OCI-LY3 (cell line): Measurements from ENCODE around the gene AGAP1.

Experiments used
- H2AFZ ChIP-seq: fragments of 200-600, 300-600 bp; shearing (Covaris generic); 2 replicates; pipeline ENCODE4 v1.6.0; 2014; ENCODE audit warnings: antibody characterized with exemption, low read depth, low read length
- H3K27ac ChIP-seq: fragments of 200-600, 300-600 bp; sonication (generic); 2 replicates; pipeline ENCODE4 v1.5.1; 2014; ENCODE audit warnings: mild to moderate bottlenecking, low read length, moderate library complexity, mixed read lengths
- H3K27me3 ChIP-seq: fragments of 200-600, 300-600 bp; sonication (generic); 2 replicates; pipeline ENCODE4 v1.6.1; 2014; ENCODE audit warnings: low read depth, low read length, mixed read lengths
- H3K36me3 ChIP-seq: fragments of 200-600, 300-600 bp; sonication (generic); replicated peaks from 2 replicates; pipeline ENCODE3; 2014; ENCODE audit warnings: low read depth, low read length, mixed read lengths
- H3K4me1 ChIP-seq: fragments of 300-600, 200-600 bp; sonication (generic); 2 replicates; pipeline ENCODE4 v1.6.1; 2014; ENCODE audit warnings: low read length, mixed read lengths
- H3K4me2 ChIP-seq: fragments of 200-600, 300-600 bp; sonication (generic); 2 replicates; pipeline ENCODE4 v1.6.1; 2014; ENCODE audit warnings: low read length, mixed read lengths
- H3K4me3 ChIP-seq: fragments of 300-600, 200-600 bp; sonication (generic); 2 replicates; pipeline ENCODE4 v1.5.1; 2014; ENCODE audit warnings: antibody characterized with exemption, mild to moderate bottlenecking, low read length, moderate library complexity
- H3K79me2 ChIP-seq: fragments of 300-600, 200-600 bp; shearing (Covaris generic); 2 replicates; pipeline ENCODE4 v1.6.1; 2014; ENCODE audit warnings: mild to moderate bottlenecking, low read length, mixed read lengths
- H3K9ac ChIP-seq: fragments of 300-600, 200-600 bp; shearing (Covaris generic); 2 replicates; pipeline ENCODE4 v1.6.0; 2014; ENCODE audit warnings: mild to moderate bottlenecking, low read length, moderate library complexity
- H3K9me3 ChIP-seq: fragments of 200-600, 300-600 bp; shearing (Covaris generic); 2 replicates; pipeline ENCODE4 v1.6.1; 2014; ENCODE audit warnings: low read length, mixed read lengths; ENCODE audit not compliant: insufficient read depth
- H4K20me1 ChIP-seq: fragments of 200-600, 300-600 bp; sonication (generic); 2 replicates; pipeline ENCODE4 v1.6.1; 2016; ENCODE audit warnings: low read length, mixed read lengths; ENCODE audit not compliant: insufficient read depth
- CTCF ChIP-seq: fragments of 200-600, 300-600 bp; sonication (generic); IDR thresholded peaks from 2 replicates; pipeline ENCODE4 v1.5.1; 2014; ENCODE audit warnings: antibody characterized with exemption, low read length, low read depth
- EZH2phosphoT487 ChIP-seq: fragments of 200-600 bp; shearing (Covaris generic); IDR thresholded peaks from 2 replicates; pipeline ENCODE4 v1.6.1; 2018; ENCODE audit warnings: antibody characterized with exemption, mixed run types, low read depth

Gene AGAP1

GRCh38 chr2:235494716-235495372 is 1.0 kb downstream of the AGAP1 start:
- no peak overlapping the region for H3K4me3 ChIP-seq
- TF ChIP-seq EZH2phosphoT487 (no peak), CTCF (no peak)

GRCh38 chr2:235495373-235496238 is 1.8 kb downstream of the AGAP1 start:
- TF ChIP-seq CTCF (no peak), EZH2phosphoT487 (no peak)
- Histone ChIP-seq H2AFZ (no peak overlapping the region), H3K79me2 (no peaks in the 10 kb centered on the region), H3K27ac (no peak overlapping the region), H3K4me3 (no peak overlapping the region), H3K4me2 (no peak overlapping the region), H3K27me3 (no peaks in the 10 kb centered on the region), H3K36me3 (no peaks in the 10 kb centered on the region), H3K9me3 (no peaks in the 10 kb centered on the region), H3K9ac (no peak overlapping the region), H4K20me1 (no peaks in the 10 kb centered on the region), H3K4me1 (no peaks in the 10 kb centered on the region)

More at GRCh38 chr2:235494716-235495372, 1.0 kb downstream of the AGAP1 start:
- Histone ChIP-seq H3K36me3 (no peaks in the 10 kb centered on the region), H3K27me3 (no peaks in the 10 kb centered on the region), H3K4me2 (no peak overlapping the region), H2AFZ (no peak overlapping the region), H3K9me3 (no peaks in the 10 kb centered on the region), H3K27ac (no peak overlapping the region), H3K4me1 (no peaks in the 10 kb centered on the region), H3K79me2 (no peaks in the 10 kb centered on the region), H3K9ac (no peak overlapping the region), H4K20me1 (no peaks in the 10 kb centered on the region)

- Histone ChIP-seq H2AFZ (no peak overlapping the region), H3K9me3 (no peaks in the 10 kb centered on the region), H3K4me1 (no peaks in the 10 kb centered on the region), H3K36me3 (no peaks in the 10 kb centered on the region), H3K9ac (no peak overlapping the region), H3K27ac (no peak overlapping the region), H3K4me3 (no peak overlapping the region), H3K4me2 (no peak overlapping the region), H3K27me3 (no peaks in the 10 kb centered on the region), H3K79me2 (no peaks in the 10 kb centered on the region), H4K20me1 (no peaks in the 10 kb centered on the region)
- no peak for TF ChIP-seq EZH2phosphoT487
- TF ChIP-seq CTCF = no peak
Observed at GRCh38 chr2:235496239-235496621, 2.4 kb downstream of the AGAP1 start.

GRCh38 chr2:235497096-235497495 is 3.3 kb downstream of the AGAP1 start:
- H3K4me3 ChIP-seq = no peak overlapping the region
- no peaks in the 10 kb centered on the region for H3K79me2 ChIP-seq
- H3K9ac ChIP-seq = no peak overlapping the region
- no peak overlapping the region for H3K4me2 ChIP-seq
- no peak overlapping the region for H3K27ac ChIP-seq
- no peaks in the 10 kb centered on the region for H3K4me1 ChIP-seq
- H2AFZ ChIP-seq = no peak overlapping the region
- H3K36me3 ChIP-seq = no peaks in the 10 kb centered on the region
- no peaks in the 10 kb centered on the region for H3K9me3 ChIP-seq
- TF ChIP-seq CTCF = no peak
- no peak for TF ChIP-seq EZH2phosphoT487
- no peaks in the 10 kb centered on the region for H3K27me3 ChIP-seq
- no peaks in the 10 kb centered on the region for H4K20me1 ChIP-seq
